Thoracic aorta (tissue), 2 donors: ENCODE measurements around the gene CDH23. TPM values are rescaled to one million over a fixed set of nuclear protein-coding genes. Genes with fewer than 3 reads are reported as not detected.

ENCODE experiments used
- ATAC-seq: fragments of 150-250 bp; one replicate; pipeline ENCODE4 v1.8.0; 2017; ENCODE audit warnings: low read depth; ENCODE audit not compliant: insufficient number of reproducible peaks, low FRiP score
- DNase-seq: peaks from one replicate; pipeline ENCODE4 v3.0.0-alpha.2; 2020; ENCODE audit warnings: low spot score
- H3K27ac ChIP-seq, 2 donors: fragments of 200-600 bp; sonication (generic); 1 replicate in 1 of 2; 2 replicates in 1 of 2; pipeline ENCODE4 v1.5.1; 2016; ENCODE audit warnings: mild to moderate bottlenecking in 2 of 2, moderate library complexity in 2 of 2
- H3K27me3 ChIP-seq: fragments of 200-600 bp; sonication (generic); replicated peaks from 2 replicates; pipeline ENCODE4 v1.6.0; 2016; ENCODE audit warnings: mild to moderate bottlenecking; ENCODE audit not compliant: insufficient read depth
- H3K36me3 ChIP-seq: fragments of 200-600 bp; sonication (generic); one replicate; pipeline ENCODE4 v1.5.1; 2016
- H3K4me1 ChIP-seq, 2 donors: fragments of 200-600 bp; sonication (generic); 1 replicate in 1 of 2; 2 replicates in 1 of 2; pipeline versions ENCODE4 v1.5.1 to v1.6.0; 2016; ENCODE audit warnings: low read depth in 2 of 2, mild to moderate bottlenecking in 1 of 2; ENCODE audit not compliant: control insufficient read depth in 1 of 2
- H3K4me3 ChIP-seq: fragments of 200-600 bp; sonication (generic); 2 replicates; pipeline ENCODE4 v1.5.1; 2016; ENCODE audit warnings: mild to moderate bottlenecking
- H3K9me3 ChIP-seq: fragments of 200-600 bp; sonication (generic); 2 replicates; pipeline ENCODE4 v1.5.1; 2016
- CTCF ChIP-seq: fragments of 200-600 bp; sonication (generic); IDR thresholded peaks from one replicate; pipeline ENCODE4 v1.5.1; 2019; ENCODE audit warnings: antibody characterized with exemption
- total RNA-seq, 2 donors: library from RNA; depleted of rRNA; stranded (reverse); fragments of >200 nt; gene quantifications; one replicate each; pipeline versions ENCODE4 v1.1.0 to v1.2.3, GENCODE V29; 2016

CDH23 gene
- total RNA-seq, 2 donors from 2014 or later, result 10.6 to 10.8 TPM

DNA sequence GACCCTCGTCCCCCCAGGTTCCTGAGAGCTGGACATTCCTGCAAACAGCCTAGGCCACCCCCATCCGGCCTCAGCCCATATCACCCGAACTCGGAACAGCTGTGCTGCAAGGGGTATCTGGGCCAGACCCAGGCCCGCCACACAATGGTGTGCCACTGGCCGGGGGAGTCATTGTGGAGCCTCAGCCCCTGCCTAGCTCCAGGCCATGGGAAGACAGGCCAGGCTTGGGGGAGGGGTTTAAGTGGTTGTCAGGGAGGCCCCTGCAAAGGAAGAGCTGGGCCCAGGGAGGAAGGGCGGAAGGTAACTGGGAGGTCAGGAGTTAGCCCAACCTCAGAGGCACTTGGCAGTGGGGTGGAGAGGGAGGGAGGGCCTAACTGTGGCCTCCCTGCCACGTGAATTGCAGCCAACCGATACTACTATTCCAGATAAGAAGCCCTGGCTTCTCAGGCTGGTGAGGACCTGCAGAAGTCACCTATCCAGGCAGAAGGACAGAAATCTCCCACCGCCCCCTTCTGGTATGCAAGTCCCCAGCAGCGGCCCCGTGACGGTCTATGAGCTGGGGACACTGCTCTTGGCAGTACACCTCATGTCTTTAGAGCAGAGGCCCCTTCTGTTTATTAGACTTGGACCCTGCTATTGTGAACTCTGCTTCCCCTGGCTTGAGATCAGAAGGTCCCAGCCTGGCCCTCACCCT, 349.8 kb downstream of the CDH23 start:
- H3K4me3 ChIP-seq, result no peak overlapping the region
- H3K27ac ChIP-seq, result no peak overlapping the region
- DNase-seq, result no peak
- TF ChIP-seq CTCF, result no peak
- ATAC-seq, result no peak
- H3K9me3 ChIP-seq, result no peaks in the 10 kb centered on the region
- H3K36me3 ChIP-seq, result peaks cover 9% of the 10 kb centered on the region
- H3K4me1 ChIP-seq, result peaks cover 21 to 25% of the 10 kb centered on the region in 2 donors
- no peaks in the 10 kb centered on the region for H3K27me3 ChIP-seq

DNA sequence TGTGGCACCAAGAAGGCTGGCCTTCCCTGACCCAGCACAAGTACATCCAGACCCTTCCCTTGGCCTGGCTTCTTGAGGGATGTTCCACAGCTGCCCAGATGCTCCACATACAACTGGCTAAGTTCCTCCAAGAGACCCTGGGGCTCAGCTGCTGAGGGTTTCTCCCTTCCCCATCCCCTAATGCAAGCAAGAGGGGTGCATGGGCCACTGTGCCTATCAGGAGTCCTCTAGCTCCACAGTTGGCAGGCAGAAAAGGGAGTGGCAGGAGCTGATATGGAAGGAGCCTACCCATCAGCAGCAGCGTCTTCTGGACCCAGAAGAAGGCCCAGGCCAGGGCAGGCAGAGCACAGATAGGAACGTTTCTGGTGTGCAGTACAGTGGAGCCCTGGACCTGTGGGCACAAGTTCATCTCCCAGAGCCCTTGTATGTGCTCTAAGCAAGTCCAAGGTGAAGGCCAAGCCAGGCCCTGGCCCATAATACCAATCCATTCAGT, 350.4 kb downstream of the CDH23 start:
- no peak for TF ChIP-seq CTCF
- no peaks in the 10 kb centered on the region for H3K9me3 ChIP-seq
- ATAC-seq, result no peak
- H3K27me3 ChIP-seq, result no peaks in the 10 kb centered on the region
- no peak for DNase-seq
- no peak overlapping the region for H3K27ac ChIP-seq
- peaks cover 15% of the 10 kb centered on the region for H3K36me3 ChIP-seq
- H3K4me3 ChIP-seq, result no peak overlapping the region
- H3K4me1 ChIP-seq, result peaks cover 21 to 25% of the 10 kb centered on the region in 2 donors

- Histone ChIP-seq H3K27me3 (no peaks in the 10 kb centered on the region), H3K4me1 (peaks cover 21 to 25% of the 10 kb centered on the region in 2 donors), H3K4me3 (no peak overlapping the region), H3K9me3 (no peaks in the 10 kb centered on the region), H3K27ac (peak overlapping the region in 1 of 2 donors; percentile 52), H3K36me3 (peaks cover 21% of the 10 kb centered on the region)
- TF ChIP-seq CTCF, result no peak
- ATAC-seq, result no peak
- DNase-seq, result no peak
Measured at GRCh38 chr10:71747551-71748523, 351.1 kb downstream of the CDH23 start.

GRCh38 chr10:71748671-71749191, 352.0 kb downstream of the CDH23 start:
- Histone ChIP-seq H3K4me3 (no peak overlapping the region), H3K9me3 (no peaks in the 10 kb centered on the region), H3K27me3 (no peaks in the 10 kb centered on the region), H3K27ac (peak overlapping the region in 1 of 2 donors; percentile 52), H3K4me1 (peaks cover 21 to 25% of the 10 kb centered on the region in 2 donors), H3K36me3 (peaks cover 22% of the 10 kb centered on the region)
- no peak for TF ChIP-seq CTCF
- no peak for ATAC-seq
- no peak for DNase-seq

GRCh38 chr10:71749396-71749795, 352.7 kb downstream of the CDH23 start:
- H3K4me3 ChIP-seq, result no peak overlapping the region
- DNase-seq, result no peak
- no peak for TF ChIP-seq CTCF
- peaks cover 22% of the 10 kb centered on the region for H3K36me3 ChIP-seq
- no peaks in the 10 kb centered on the region for H3K9me3 ChIP-seq
- H3K4me1 ChIP-seq, result peaks cover 21 to 25% of the 10 kb centered on the region in 2 donors
- peak overlapping the region in 1 of 2 donors; percentile 24 for H3K27ac ChIP-seq
- no peak for ATAC-seq
- no peaks in the 10 kb centered on the region for H3K27me3 ChIP-seq
